ENCODE results near the gene EXD3.
"Not testable (repeated sequence)": the region's sequence is repeated elsewhere in the genome, so short reads cannot be mapped to it uniquely, and the experiment has no call there.

The EXD3 gene

GRCh38 chr9:137390553-137391410, 32.2 kb downstream of the EXD3 start:
- DNase-seq = no peak

GRCh38 chr9:137389428-137389746, 33.6 kb downstream of the EXD3 start:
- no peak for DNase-seq

GRCh38 chr9:137388589-137389427, 34.2 kb downstream of the EXD3 start:
- DNase-seq = no peak

GRCh38 chr9:137387891-137388560, 34.9 kb downstream of the EXD3 start:
- DNase-seq = no peak

- DNase-seq = no peak
Observed at GRCh38 chr9:137387114-137387890, 35.7 kb downstream of the EXD3 start.

DNA sequence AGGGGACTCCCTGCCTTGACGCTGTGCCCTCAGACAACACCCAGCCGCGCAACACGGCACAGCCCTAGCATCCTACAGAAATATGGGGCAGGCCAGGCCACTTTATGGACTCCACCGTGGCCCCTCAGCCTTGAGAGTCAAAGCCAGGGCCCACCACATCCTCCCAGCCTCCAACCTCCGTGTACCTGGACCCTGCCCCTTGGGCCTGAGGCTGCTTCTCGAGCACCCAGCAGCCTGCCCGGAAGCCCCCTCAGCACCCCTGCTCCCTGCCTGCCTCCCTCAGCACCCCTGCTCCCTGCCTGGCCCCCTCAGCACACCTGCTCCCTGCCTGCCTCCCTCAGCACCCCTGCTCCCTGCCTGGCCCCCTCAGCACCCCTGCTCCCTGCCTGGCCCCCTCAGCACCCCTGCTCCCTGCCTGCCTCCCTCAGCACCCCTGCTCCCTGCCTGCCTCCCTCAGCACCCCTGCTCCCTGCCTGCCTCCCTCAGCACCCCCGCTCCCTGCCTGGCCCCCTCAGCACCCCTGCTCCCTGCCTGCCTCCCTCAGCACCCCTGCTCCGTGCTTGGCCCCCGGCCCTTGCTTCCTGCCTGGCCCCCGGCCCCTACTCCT, 36.4 kb downstream of the EXD3 start:
- DNase-seq = not testable (repeated sequence)

GRCh38 chr9:137385061-137385655, 37.8 kb downstream of the EXD3 start:
- DNase-seq = no peak

DNA sequence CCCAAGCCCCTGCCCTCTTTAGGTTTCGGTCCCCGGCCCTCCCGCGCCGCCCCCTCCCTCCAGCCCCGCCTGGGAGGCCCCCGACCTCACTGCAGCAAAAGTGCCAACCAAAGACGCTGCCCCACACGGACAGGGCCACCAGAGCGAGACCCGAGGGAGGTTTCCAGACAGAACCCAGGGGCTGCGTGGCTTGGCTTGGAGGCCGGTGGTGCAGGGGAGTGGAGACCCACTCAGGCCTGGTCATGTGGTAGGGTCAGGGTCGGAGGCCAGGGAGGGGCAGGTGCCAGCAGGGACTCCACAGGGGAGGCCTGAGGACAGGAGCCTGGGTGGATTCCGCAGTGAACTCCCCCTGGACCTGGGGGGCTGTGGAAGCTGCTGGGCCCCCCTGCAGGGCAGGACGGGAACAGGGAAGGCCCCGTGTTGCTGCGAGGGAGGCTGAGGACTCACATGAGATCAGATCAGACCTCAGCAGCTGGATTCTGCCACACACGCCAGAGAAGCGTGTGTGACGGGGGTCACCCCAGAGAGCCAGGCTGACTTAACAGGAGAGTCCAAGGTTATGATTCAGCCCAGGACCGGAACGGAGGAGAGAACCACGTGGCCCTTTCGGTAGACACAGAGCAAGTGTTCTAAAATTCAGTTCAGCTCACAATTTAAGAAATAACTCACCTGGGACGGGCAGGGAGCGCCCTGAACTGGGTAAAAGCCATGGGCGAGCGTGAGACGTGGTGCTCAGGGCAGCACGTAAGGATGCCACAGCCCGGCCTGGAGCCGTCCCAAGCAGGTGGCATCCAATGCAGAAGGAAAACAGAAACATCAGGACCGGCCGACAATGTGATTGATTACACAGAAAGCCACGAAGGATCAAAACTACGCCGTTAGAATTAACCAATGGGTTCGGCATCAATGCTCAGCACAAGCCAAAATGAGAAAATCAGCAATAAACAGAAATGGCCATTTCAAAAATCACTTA, 38.9 kb downstream of the EXD3 start:
- no peak for DNase-seq

GRCh38 chr9:137383081-137383783, 39.7 kb downstream of the EXD3 start:
- no peak for DNase-seq

DNA sequence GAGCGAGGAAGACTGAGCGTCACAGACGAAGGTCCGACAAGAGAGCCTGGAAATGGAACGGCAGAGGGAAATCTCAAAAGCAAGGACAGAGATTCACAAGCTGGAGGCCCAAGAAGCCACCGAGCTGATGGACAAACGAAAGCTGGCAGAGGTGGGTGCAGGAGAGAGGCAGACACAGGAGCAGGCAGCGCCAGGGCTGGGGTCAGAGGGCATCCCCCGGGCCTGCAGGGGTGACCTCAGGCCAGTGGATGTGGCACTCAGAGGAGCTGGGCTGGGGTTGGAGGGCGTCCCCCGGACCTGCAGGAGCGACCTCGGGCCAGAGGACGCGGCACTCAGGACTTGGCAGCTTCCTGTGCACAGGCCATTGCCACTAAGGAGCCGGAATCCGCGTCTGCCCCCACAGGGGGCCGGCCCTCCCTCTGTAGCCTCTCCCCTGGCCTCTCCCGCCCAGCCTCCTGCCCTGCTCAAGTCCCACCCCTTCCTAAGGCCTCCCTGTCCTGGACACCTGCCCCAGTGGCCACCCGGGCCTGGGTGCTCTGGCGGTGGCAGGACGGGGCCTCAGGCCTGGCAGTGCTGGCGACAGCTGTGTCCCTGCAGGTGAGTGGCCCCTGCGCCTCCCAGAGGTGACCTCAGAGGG, 40.4 kb downstream of the EXD3 start:
- DNase-seq = no peak

GRCh38 chr9:137381501-137382443, 41.2 kb downstream of the EXD3 start:
- no peak for DNase-seq

GRCh38 chr9:137380606-137381005, 42.4 kb downstream of the EXD3 start:
- no peak for DNase-seq

- DNase-seq = no peak
Observed at GRCh38 chr9:137380171-137380570, 42.8 kb downstream of the EXD3 start.

DNA sequence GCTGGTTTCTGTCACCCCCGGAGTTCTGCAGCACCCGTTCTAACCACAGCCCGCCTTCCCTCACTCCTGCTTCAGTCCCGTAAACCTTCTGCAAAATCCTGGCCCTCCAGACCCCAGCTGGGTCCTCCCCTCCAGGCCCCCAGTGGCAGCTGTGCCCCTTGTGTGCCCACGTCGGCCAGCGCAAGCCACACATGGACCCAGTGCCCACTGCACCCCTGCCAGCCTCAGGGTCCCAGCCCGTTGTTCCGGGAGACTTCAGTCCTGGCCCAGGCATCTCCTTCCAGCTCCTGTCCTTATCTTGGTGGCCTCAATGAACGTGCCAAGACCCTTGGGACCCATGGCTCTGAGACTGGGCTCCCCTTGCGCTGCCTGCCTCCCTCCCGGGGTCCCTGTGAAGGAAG, 43.2 kb downstream of the EXD3 start:
- DNase-seq = no peak

DNA sequence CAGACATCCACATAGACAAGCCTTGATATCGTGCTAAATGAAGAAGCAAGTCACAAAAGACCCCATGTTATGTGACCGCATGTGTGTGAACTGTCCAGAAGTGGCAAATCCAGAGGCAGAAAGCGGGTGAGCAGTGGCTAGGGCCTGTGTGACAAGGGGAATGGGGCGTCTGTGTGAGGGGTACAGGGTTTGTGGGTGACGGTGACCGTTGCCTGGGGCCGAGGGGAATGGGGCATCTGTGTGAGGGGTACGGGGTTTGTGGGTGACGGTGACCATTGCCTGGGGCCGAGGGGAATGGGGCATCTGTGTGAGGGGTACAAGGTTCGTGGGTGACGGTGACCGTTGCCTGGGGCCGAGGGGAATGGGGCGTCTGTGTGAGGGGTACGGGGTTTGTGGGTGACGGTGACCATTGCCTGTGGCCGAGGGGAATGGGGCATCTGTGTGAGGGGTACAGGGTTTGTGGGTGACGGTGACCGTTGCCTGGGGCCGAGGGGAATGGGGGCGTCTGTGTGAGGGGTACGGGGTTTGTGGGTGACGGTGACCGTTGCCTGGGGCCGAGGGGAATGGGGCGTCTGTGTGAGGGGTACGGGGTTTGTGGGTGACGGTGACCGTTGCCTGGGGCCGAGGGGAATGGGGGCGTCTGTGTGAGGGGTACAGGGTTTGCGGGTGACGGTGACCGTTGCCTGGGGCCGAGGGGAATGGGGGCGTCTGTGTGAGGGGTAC, 44.1 kb downstream of the EXD3 start:
- DNase-seq = not testable (repeated sequence)

DNA sequence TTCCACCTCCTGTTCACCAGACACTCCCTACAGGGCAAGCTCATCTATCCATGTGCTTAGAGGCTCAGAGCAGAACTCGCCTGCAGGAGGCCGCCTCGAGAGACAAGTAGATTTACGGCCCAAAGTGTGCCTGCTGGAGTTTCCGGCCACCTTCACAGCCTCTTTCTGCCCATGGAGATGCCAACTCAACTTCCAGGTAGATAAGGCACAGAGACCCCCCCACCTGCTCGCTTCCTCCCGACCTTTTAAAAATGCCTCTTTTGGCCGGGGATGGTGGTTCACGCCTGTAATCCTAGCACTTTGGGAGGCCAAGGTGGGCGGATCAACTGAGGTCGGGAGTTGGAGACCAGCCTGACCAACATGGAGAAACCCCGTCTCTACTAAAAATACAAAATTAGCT, 46.6 kb downstream of the EXD3 start:
- DNase-seq = no peak

DNA sequence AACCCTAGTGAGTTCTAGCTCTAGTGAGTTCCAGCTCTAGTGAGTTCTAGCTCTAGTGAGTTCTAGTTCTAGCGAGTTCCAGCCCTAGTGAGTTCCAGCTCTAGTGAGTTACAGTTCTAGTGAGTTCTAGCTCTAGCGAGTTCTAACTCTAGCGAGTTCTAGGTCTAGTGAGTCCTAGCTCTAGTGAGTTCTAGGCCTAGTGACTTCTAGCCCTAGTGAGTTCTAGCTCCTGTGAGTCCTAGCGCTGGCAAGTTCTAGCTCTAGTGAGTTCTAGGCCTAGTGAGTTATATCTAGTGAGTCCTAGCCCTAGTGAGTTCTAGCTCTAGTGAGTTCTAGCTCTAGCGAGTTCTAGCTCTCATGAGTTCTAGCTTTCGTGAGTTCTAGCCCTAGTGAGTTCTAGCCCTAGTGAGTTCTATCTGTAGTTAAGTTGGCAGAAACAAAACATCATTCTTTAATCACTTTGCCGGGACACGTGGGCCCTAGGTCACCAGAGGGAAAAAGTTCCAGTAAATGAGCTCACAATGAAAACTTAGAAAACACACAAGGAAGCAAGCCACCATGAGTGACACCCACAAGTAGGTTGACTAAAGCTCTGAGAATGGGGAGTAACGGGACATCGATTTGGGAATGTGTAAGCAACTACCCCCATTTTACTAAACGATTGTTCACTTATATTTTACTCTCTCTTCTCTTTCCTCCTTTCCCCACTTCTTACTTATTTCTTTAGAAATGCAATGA, 47.5 kb downstream of the EXD3 start:
- DNase-seq = no peak

Data from fibroblast of skin of right quadriceps (primary cell).